Stimulated activated CD8-positive, alpha-beta memory T cell treated with anti-CD3 and anti-CD28 coated beads, Interleukin-7, amount 100 ng/mL, for 4 hours (primary cell): Measurements from ENCODE around the gene BMP7.

Experiments
- DNase-seq, 2 donors: peaks; one replicate each; pipeline ENCODE4 v3.0.0-alpha.2; 2020; ENCODE audit warnings: low read depth in 2 of 2

Gene BMP7

DNA sequence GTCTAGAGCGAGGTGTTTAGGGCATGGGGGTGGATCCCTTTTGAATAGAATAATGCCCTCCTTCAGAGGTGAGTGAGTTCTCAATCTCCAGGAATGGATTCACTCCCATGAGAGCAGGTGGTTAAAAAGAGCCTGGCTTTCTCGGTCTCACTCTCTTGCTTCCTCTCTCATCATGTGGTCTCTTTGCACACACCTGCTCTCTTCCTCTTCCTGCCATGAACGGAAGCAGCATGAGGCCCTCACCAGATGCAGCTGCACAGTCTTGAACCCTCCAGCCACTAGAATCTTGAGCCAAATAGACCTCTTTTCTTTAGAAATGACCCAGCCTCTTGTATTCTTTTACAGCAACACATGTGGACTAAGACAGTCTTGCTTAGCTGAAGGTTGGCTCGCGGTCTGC is 119.3 kb downstream of the BMP7 start:
- DNase-seq, result no peak

DNA sequence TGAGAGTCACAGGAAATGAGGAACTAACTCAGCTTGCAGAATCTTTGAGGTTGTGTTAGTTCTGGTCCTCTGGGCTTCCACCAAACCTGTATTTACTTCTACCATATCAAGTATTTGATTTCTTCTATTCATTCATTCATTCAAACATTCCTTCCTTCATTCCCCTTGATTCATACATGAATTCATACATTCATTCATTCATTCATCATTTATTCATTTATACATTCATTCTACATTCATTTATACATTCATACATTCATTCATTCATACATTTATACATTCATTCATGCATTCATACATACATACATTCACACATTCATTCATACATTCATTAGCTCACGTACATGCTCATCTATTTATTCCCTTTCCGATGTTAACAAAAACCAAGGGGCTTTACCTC is 120.3 kb downstream of the BMP7 start:
- DNase-seq, result no peak

DNA sequence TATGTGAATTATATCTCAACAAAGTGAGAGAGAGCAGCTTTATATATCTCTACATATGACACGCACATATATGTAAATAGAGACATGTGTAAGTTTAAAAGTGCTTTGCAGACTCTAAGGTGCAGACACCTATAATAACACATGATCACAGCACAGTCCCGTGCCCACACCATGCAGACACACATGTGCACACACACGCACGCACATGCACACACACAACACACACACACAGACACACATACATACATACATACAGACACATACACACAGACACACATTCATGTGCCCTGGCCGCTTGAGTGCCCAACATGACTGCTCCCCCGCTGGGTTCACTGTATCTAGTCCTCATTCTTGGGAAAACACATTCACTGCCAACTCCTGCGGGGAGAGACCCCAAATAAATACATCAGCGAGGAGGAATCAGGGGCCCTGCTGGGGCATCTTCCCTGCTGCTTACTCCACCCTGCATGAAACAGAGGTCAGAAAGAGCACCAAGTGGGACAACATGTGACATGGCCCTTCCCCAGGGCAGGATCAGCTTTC is 121.3 kb downstream of the BMP7 start:
- no peak for DNase-seq

DNA sequence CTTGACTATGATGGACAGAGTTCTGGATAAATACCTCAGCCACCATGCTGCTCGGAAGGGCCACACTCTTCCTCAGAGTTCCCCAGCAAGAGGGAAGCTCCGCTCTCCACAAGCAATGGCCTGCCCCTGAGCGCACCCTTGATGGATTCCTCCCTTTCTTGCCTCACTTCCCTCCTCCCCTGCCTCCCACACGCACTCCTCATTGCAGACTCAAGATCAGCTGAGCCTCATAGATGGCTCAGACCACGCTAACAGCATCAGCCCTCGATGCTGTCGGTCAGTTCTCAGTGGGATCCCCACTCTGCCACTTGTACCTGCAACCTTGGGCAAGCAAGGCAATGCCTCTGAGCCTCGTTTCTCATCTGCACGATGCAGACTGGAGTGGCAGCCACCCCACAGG is 123.3 kb downstream of the BMP7 start:
- DNase-seq, result no peak

DNA sequence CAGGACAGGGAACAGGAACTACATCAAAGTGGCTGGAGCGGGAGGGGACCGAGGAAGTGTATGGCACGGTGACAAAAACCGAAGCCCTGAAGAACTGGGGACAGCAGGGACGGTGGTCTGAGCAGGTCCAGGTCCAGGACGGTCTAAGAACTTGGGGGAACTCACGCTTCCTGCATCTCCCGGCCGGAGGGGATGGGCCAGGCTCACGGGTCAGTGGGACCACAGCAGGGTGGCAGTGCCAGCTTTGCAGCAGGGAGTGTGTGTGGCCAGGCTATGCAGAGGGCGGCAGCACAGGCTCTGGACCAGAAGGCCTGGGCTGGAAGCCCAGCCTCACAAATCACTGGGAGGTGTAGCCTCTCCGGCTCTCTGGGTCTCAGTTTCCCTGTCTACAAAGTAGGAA is 123.8 kb downstream of the BMP7 start:
- no peak for DNase-seq

DNA sequence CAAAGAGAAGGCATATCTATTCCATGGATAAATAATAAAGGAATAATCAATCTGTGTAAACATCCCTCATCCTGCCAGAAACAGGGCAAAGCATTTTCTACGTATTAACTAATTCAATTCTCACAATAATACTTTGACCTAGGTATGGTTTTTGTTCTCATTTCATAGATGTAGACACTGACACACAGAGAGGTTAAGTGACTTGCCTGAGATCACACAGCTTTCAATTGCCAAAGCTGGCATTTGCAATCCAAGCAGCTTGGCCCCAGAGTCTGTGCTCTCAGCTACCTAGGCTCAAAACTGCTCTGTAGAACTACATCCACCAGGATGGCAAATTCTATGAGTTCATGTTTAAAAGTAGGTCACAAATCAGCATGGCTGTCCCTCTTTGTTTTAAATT is 124.9 kb downstream of the BMP7 start:
- DNase-seq, result no peak

DNA sequence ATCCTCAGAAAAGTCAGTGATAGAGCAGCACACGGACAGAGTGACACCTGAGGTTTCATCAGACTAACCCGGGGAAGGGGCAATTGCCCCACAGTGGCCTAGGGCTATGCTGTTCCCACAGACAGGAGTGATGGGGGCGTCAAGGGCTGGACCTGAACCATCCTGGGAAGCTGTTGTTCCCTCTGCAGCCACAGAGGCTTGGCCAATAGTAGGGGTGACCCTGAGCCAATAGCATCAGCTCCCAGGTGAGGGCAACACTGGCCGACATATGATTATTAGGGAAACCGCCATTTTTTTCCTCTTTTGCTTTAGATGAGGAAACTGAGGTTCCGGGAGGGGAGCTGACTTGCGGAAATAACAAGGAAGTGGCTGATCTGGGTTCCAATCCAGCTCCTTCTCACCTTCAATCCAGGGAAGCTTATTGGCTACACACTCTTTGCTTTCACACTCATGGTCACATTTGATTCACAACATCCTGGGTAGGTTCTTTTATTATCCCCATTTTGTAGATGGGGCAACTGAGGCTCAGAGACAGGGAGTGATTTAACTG is 126.0 kb downstream of the BMP7 start:
- no peak for DNase-seq

DNA sequence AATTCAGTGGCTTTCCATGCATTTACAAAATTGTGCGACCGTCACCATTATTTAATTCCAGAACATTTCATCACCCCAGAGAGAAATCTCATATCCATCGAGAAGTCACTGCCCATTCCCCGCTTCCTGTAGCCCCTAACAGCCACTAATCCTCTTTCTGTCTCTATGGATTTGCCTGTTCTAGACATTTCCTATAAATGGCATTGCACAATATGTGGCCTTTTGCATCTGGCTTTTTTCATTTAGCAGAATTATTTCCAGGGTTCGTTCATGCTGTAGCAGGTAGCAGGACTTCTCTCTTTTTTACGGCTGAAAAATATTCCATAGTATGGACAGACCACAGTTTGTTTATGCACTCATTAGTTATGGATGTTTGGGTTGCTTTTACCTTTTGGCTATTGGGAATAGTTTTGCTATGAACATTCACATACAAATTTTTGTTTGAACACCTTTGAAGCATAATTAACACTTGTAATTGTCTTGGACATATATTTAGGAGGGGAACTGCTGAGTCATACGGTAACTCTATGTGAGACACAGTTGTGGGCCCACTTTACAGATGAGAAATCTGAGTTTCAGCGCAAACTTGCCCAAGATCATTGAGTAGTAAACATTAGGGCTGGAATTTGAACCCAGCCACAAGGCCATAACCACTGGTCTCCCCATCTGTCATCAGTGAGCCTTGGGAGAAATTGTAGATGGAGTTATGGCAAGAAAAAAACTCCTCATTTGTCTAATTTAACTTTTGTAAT is 126.9 kb downstream of the BMP7 start:
- no peak for DNase-seq

DNA sequence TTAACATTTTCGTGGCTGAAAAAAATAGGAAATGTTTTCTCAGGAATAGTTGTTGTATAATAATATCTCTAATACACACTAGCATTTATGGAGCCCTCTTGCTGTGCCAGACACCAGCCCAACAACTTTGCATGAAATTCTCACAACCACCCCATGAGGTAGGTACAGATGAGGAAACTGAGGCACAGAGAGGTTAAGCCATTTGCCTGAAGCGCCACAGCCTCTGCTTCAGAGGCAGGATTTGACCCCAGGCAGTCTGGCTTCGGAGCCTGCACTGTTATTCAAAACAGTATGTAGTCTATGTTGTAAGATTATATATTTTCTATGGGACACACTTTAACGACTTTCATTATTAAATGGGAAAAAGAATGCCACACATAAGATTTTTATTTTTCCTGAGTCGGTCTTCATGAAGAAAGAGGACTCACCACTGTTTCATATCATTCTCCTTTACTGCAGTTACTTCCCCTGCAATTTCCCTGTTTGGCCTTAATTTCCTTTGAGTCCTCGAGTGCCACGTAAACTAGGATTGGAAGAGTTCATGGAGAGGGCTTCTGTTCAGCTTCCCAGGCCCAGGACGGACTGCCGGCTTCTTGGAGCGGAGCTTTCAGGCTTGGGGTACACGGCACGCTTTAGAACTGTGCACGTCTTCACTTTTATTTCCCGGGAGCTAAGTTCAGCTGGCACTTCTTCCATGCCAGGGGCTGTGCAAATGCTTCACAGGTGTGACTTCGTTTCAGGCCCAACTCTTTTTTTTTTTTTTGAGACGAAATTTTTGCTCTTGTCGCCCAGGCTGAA is 128.0 kb downstream of the BMP7 start:
- no peak for DNase-seq

DNA sequence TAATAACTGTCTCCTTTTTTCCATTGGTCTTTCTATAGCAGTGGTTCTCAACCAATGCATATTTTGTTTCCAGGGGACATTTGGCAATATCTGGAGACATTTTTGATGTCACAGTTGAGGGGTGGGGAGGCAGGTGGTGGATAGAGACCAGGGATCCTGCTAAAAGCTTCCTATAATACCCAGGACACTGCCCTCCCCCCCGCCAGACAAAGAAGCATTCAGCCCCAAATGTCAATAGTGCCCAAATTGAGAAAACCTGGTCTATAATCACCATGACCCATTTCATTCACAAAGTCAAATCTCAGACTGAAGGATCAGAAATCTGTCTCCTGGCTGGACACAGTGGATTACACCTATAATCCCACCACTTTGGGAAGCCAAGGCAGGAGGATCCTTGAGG is 128.8 kb downstream of the BMP7 start:
- DNase-seq, result no peak

DNA sequence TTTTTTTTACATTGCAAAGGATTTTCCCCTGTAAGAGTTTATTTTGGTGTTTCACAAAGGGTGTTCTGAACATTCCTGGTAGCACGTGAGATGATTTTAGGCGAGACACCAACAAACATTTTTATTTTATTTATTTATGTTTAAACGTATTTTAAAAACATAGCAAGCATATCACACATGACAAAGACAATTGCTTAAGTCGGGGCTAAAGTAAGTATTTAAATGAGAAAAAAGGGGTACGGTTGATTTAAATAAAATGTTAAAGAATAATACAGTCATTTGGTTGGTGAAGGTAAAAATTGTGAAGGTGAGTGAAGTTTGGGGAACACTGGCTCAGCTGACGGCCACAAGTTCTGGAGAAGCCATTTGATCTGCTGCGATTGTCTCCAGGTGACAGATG is 129.7 kb downstream of the BMP7 start:
- no peak for DNase-seq

DNA sequence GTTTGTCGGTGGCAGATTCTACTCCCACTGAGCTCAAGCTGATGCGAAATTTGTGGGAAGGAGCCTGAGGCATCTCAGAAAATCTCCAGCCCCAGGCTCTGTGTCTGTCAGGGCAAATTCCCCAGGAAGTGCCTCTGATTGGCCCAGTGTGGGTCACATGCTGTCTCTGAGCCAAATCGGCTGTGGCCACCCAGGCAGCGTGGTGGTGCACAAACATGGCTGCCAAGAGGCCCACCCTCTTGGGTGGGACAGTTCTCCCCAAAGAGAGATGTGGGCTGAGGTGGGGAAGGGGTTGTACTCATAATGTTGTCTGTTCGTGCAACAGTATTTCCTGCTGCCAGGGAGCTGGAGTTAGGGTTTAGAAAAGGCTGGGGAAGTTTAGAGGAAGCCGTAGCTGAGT is 130.6 kb downstream of the BMP7 start:
- no peak for DNase-seq

DNA sequence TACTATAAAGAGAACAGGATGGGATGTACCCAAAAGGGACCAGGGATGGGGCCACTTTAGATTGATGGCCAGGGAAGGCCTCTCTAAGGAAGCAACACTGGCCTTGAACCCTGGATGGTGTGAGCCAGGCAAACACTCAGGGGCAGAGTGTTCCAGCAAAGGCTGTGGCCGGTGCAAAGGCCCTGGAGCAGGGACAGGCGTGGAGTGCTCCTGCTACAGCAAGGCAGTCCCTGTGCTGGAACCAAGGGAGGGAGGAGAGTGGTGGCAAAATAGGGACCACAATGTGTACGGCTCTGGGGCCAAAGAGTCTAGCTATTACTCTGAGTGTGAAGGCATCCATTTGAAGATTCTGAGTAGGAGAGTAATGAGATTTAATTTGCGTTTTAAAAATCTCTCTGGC is 131.6 kb downstream of the BMP7 start:
- DNase-seq, result no peak

DNA sequence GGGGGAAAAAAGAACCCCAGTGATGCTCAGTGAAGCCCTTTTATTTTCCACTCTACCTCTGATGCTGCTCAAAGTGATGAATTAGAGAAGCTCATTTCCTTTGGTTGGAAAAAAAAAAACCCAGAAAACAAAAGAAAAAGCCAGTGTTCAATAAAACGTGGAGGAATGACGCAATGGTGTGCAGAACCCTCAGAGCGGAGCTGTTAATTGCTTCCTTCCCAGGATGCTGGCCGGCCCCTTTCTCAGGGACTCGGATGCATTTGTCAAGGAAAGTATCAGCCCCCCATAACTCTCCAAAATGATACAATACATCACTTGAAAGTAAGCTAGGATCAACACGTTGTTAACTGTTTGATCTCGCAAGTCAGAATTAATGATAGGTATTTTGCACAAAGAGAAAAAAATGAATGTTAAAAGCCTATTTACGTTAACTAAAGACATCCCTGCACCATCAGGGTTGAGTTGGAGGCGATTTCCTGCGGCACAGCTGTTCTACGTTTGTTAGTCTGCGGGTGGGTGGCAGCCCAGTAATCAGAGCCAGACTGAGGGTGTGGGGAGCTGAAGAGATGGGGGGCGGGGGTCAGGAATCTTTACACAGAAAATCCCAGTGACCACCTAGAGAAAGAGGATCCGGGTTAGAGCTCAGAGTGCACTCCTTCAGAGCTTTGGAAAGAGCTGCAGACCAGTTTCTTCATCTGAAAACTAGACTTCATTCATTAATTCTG is 132.4 kb downstream of the BMP7 start:
- no peak for DNase-seq

DNA sequence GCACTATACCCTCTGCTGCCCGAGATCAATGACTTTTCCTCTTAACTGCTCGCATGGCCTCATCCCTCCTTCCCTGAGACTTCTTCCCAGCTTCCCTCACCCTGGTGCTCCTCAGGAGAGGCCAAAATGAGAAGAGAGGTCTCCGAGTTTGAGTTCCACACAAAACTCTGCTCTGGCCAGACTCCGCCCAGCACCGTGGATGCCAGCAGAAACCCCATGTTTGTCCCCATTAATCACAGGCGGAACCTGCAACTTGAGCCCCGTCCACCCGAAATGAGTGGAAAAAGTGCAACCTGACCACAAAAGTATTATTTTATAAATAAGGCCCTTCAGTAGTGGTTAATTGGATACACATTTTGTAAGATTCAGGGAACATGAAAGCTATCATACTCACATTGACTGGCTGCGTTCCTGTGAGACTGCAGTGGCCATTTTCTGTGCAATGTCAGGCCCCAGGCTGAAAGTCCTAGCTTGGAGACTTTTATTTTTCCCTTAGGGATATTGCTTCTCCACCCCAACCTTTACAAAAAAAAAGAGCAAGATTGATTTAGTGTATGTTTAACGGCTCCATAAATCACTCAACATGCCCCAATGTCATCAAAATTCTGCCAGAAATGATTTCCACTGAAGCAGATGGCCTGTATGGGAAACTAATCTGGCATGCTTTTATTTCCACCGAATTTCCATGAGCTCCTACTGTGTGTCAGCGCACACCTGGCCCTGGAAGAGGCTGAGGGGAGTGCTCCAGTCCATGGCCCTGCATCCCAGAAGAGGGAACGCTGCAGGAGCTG is 134.6 kb downstream of the BMP7 start:
- DNase-seq, result no peak

DNA sequence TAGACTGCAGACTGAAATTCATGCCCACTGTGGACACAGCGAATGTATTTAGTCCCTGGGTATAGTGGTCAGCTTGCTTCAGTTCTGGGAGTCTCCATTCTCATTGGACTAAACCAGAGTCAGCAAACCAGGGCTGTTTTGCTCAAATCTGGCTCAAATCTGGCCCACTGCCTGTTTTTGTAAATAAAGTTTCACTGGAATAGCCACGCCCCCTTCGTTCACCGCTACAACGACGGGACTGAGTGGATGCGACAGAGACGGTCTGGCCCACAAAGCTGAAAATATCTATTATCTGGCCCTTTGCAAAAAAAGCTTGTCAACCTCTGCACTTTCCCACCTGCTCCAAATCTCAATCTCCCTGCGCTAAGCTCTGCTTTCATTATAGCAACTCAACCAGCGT is 135.4 kb downstream of the BMP7 start:
- no peak for DNase-seq

DNA sequence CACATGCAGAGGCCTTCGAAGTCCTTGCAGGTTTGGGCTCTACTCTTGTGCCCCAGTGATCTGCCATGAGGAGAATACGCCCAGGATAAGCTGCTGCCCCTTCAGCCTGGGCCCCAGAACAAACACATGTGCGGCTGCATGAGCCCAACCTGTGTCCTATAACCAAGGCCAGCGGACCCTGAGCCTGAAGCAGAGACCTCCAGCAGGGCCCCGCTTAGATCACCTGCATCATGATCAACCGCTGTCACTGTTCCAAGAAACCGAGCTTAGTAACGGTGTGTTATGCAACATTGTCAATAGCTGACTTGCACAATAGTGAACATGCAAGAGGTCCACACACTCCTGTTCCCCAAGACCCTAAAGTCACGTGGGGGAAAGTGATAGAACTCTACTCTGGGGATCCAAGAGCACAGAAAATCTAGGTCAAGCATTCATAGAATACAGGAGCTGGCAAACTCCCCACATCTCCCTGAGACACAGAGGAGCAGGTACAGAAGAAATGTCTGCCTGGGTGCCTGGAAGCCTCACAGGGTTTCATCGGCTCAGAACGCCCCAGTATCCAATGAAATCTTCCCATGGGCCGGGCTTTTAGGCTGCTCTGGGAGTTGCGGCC is 136.2 kb downstream of the BMP7 start:
- no peak for DNase-seq

DNA sequence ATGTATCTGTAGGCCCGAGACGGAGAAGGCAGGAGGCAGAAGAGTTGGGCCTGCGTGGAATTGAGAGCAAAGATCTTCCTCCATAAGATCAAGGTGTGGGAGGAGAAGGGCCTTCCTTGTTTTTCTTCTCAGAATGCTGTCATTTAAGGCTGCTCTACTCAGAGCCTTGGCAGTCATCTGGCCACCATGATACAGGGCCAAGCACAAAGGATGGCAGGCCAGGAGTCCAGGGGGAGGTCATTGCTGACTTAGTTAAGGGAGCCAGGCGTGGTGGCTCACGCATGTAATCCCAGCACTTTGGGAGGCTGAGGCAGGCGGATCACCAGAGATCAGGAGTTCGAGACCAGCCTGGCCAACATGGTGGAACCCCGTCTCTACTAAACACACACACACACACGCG is 137.1 kb downstream of the BMP7 start:
- no peak for DNase-seq

DNA sequence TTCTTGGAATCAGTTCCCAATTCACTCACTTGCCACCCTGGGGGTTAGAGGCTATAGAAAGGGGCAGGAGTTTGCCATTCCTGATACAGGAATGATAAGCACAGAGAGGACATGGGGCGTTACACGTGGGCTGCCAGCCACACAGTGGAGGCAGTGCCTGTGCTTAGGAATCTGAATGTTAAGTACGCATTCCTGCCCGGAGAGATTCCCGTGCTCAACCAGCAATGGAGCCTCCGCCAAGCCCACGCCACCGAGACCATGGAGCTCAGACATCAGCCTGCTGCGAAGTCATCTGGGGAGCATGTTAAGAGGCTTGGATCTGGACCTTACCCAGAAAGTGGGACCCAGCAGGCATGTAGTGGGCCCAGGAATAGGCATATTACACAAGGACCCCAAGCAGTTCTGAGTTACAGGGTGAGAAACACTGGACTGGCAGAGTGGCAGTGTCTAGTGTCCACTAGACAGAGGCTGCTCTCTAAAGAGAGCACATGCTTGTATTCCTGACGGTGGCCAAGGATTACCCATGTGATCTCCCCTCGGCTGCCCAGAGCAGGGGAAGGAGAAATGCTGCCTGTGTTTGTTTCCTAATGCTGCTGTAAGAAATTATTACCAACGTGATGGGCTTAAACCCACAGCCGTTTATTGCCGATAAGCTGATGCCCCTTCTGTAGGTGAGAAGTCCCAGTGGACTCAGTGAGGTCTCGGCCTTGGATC is 138.2 kb downstream of the BMP7 start:
- no peak for DNase-seq

DNA sequence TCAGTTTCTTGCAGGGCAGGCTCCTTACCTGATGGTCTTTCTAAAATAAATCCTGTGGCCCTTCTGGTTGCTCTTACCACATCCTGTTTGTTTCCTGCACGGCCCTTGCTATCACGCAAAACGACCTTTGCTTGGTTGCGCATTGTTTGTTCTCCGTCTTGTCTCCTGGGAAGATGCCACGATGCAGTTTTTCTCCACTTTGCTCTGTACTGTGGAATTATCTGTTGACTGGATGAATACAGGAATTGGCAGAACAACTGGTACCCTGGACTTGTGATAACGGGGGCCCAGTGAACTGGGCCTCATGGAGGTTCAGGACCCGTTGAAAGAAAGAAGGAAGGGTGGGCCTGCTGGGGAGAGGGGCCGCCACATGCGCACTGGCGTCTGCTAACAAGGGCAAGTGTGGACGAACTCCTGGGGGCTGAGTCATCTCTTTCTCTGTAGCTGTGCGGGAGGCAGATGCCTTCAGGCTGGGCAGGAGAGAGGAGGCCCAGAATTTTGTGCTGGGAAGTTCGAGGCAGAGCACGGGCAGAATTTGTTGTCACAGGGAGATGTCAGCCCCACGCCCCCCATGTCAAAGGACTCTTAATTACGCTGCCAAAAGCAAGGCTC is 139.9 kb downstream of the BMP7 start:
- no peak for DNase-seq
